Stimulated activated CD8-positive, alpha-beta memory T cell treated with anti-CD3 and anti-CD28 coated beads, Interleukin-2, amount 100 ng/mL, for 48 hours (primary cell): Measurements from ENCODE around the gene ETV4.

Source experiments
- DNase-seq, 2 donors: peaks; one replicate each; pipeline ENCODE4 v3.0.0-alpha.2; 2020; ENCODE audit warnings: low read depth in 2 of 2

The ETV4 gene

GRCh38 chr17:43573579-43574321 is 27.6 kb upstream of the ETV4 start:
- DNase-seq: no peak

GRCh38 chr17:43572368-43572980 is 26.3 kb upstream of the ETV4 start:
- no peak for DNase-seq

- no peak for DNase-seq
Measured at GRCh38 chr17:43570518-43570928, 24.4 kb upstream of the ETV4 start.

GRCh38 chr17:43568506-43569082 is 22.5 kb upstream of the ETV4 start:
- no peak for DNase-seq

GRCh38 chr17:43563600-43564594 is 17.8 kb upstream of the ETV4 start:
- DNase-seq: no peak

- DNase-seq: no peak
Measured at GRCh38 chr17:43562679-43563599, 16.8 kb upstream of the ETV4 start.

GRCh38 chr17:43560461-43561427 is 14.6 kb upstream of the ETV4 start:
- DNase-seq: no peak

GRCh38 chr17:43559161-43559816 is 13.1 kb upstream of the ETV4 start:
- no peak for DNase-seq

- no peak for DNase-seq
Measured at GRCh38 chr17:43558805-43559160, 12.6 kb upstream of the ETV4 start.

- DNase-seq: no peak
Measured at GRCh38 chr17:43556292-43556691, 10.2 kb upstream of the ETV4 start.

GRCh38 chr17:43554857-43555256 is 8.7 kb upstream of the ETV4 start:
- no peak for DNase-seq

- no peak for DNase-seq
Measured at GRCh38 chr17:43553573-43553972, 7.4 kb upstream of the ETV4 start.

GRCh38 chr17:43552229-43552837 is 6.2 kb upstream of the ETV4 start:
- no peak for DNase-seq

- no peak for DNase-seq
Measured at GRCh38 chr17:43550754-43551153, 4.6 kb upstream of the ETV4 start.

GRCh38 chr17:43549496-43549895 is 3.4 kb upstream of the ETV4 start:
- no peak for DNase-seq

- no peak for DNase-seq
Measured at GRCh38 chr17:43548689-43549379, 2.7 kb upstream of the ETV4 start.

- no peak for DNase-seq
Measured at GRCh38 chr17:43547659-43548256, 1.6 kb upstream of the ETV4 start.

GRCh38 chr17:43547189-43547550 is 1.0 kb upstream of the ETV4 start:
- no peak for DNase-seq
